HepG2 (cell line): ENCODE data around the gene IFNAR2. TPM values are rescaled to one million over a fixed set of nuclear protein-coding genes. Genes with fewer than 3 reads are reported as not detected.

Source experiments
- ARNTL ChIP-seq: sonication (generic); formaldehyde crosslinking; IDR thresholded peaks from 2 replicates; pipeline ENCODE4 v1.4.0; 2020; ENCODE audit warnings: mild to moderate bottlenecking, missing genetic modification reagents
- KDM1A ChIP-seq: IDR thresholded peaks from 2 replicates; pipeline ENCODE4 v1.6.1; 2016; ENCODE audit warnings: missing compliant biosample characterization
- MED8 ChIP-seq: sonication (generic); formaldehyde crosslinking; IDR thresholded peaks from 2 replicates; pipeline ENCODE4 v1.8.1; 2023; ENCODE audit warnings: mild to moderate bottlenecking, missing genetic modification reagents; ENCODE audit not compliant: insufficient replicate concordance
- POGZ ChIP-seq: sonication (generic); formaldehyde crosslinking; IDR thresholded peaks from 2 replicates; pipeline ENCODE4 v1.4.0; 2020; ENCODE audit warnings: mild to moderate bottlenecking, missing genetic modification reagents
- PREB ChIP-seq: sonication (generic); formaldehyde crosslinking; IDR thresholded peaks from 2 replicates; pipeline ENCODE4 v1.4.0; 2020; ENCODE audit warnings: missing genetic modification reagents
- RBFOX2 ChIP-seq: fragments of 200-400 bp; formaldehyde crosslinking; IDR thresholded peaks from 2 replicates; pipeline ENCODE4 v1.6.1; 2017; ENCODE audit warnings: low read depth, mild to moderate bottlenecking, low read length
- RXRA ChIP-seq: sonication (generic); formaldehyde crosslinking; IDR thresholded peaks from 2 replicates; pipeline ENCODE4 v1.5.1; 2020; ENCODE audit warnings: missing genetic modification reagents
- TARDBP ChIP-seq: sonication (generic); formaldehyde crosslinking; IDR thresholded peaks from 2 replicates; pipeline ENCODE4 v1.8.0; 2022; ENCODE audit warnings: mild to moderate bottlenecking, missing genetic modification reagents
- TP53 ChIP-seq: sonication (generic); formaldehyde crosslinking; conservative IDR thresholded peaks from 2 replicates; pipeline ENCODE4 v1.4.0; 2020; ENCODE audit warnings: missing genetic modification reagents
- TRAFD1 ChIP-seq: sonication (generic); formaldehyde crosslinking; IDR thresholded peaks from 2 replicates; pipeline ENCODE4 v1.5.1; 2020; ENCODE audit warnings: missing genetic modification reagents, mild to moderate bottlenecking, borderline replicate concordance
- YEATS4 ChIP-seq: sonication (generic); formaldehyde crosslinking; IDR thresholded peaks from 2 replicates; pipeline ENCODE4 v1.4.0; 2020; ENCODE audit warnings: missing genetic modification reagents, borderline replicate concordance
- ZMAT3 ChIP-seq: sonication (generic); formaldehyde crosslinking; conservative IDR thresholded peaks from 2 replicates; pipeline ENCODE4 v1.7.0; 2021; ENCODE audit warnings: missing genetic modification reagents
- ZNF282 ChIP-seq: fragments of 450-650 bp; IDR thresholded peaks from 2 replicates; pipeline ENCODE4 v1.6.1; 2018; ENCODE audit not compliant: partially characterized antibody
- ZNF607 ChIP-seq: sonication (generic); formaldehyde crosslinking; IDR thresholded peaks from 2 replicates; pipeline ENCODE4 v1.5.1; 2020; ENCODE audit warnings: missing genetic modification reagents, mild to moderate bottlenecking, borderline replicate concordance
- ZNF816 ChIP-seq: sonication (generic); formaldehyde crosslinking; IDR thresholded peaks from 2 replicates; pipeline ENCODE4 v1.8.0; 2022; ENCODE audit warnings: missing genetic modification reagents, mild to moderate bottlenecking, borderline replicate concordance
- polyA plus RNA-seq, 8 experiments: library from polyadenylated mRNA; depleted of rRNA in 3 of 8; stranded (reverse) in 7 of 8; unstranded in 1 of 8; fragments of >200 nt; fragmentation: Illumina TruSeq in 4 of 8; extraction: Trizol in 4 of 8; gene quantifications; 2 replicates each; pipeline versions ENCODE4 v1.2.1 to v1.2.3, GENCODE V29; 2011 to 2016; ENCODE audit warnings: low read depth in 4 of 8, missing spikeins in 1 of 8, mixed read lengths in 1 of 8; ENCODE audit not compliant: insufficient read depth in 1 of 8
- total RNA-seq, 5 experiments: library from RNA; depleted of rRNA; stranded (reverse); fragments of >200 nt; fragmentation: Illumina TruSeq; extraction: Trizol; gene quantifications; 2 replicates each; pipeline ENCODE4 v1.2.3, GENCODE V29; 2016; ENCODE audit warnings: low read depth in 1 of 5
- TF ChIP-seq, protein P1 (sequence below): IDR thresholded peaks from 2 replicates; pipeline ENCODE4 v1.6.1; 2016; ENCODE audit warnings: mild to moderate bottlenecking, missing biosample characterization, missing genetic modification reagents
- TF ChIP-seq, protein P2 (sequence below): sonication (generic); formaldehyde crosslinking; conservative IDR thresholded peaks from 2 replicates; pipeline ENCODE4 v1.4.0; 2020; ENCODE audit warnings: mild to moderate bottlenecking, missing genetic modification reagents, moderate library complexity

IFNAR2 gene
- total and polyA plus RNA-seq, 2 of the 13 experiments (the other 11 are each of a cell fraction or from before 2014, with no cell fraction given): 5.1 to 24.1 TPM

DNA sequence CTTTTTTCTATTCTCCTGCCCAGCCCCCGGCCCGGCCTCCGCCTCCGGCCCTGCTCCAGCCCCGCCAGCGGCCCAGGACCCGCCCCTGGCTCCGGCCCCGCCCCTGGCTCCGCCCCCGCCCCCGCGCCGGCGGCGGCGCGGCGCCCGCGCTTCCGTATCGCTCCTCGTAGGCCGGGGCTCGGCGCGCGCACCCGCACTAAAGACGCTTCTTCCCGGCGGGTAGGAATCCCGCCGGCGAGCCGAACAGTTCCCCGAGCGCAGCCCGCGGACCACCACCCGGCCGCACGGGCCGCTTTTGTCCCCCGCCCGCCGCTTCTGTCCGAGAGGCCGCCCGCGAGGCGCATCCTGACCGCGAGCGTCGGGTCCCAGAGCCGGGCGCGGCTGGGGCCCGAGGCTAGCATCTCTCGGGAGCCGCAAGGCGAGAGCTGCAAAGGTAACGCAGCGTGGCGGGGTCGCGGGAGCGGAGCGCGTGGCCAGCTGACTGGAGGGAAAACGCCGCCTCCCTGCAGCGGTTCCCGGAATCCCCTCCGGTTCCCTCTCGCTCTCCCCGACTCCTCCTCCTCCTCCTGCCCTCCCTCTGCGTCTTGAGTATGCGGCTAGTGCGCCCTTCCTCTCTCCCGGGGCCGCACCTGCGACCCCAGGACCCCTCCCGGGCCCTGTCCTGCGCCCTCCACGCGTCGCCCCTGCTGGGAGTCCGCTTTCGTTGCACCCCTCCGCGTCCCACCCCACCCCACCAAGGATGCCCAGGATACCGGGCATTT lies at the start of gene IFNAR2 (continued):
- TF ChIP-seq PREB (no peak), POGZ (CRISPR knock-in tag) (no peak; the same call in 1 of the 2 replicates), RXRA (CRISPR knock-in tag) (peak; percentile 4; the same call in 1 of the 2 replicates), ZMAT3 (CRISPR knock-in tag) (peak; percentile 72; the same call in 1 of the 2 replicates), ZNF607 (CRISPR knock-in tag) (peak; percentile 13; the same call in 1 of the 2 replicates), ARNTL (CRISPR knock-in tag) (no peak), MED8 (CRISPR knock-in tag) (no peak), RBFOX2 (peak; percentile 79), YEATS4 (peak; percentile 73), TRAFD1 (CRISPR knock-in tag) (no peak), ZNF816 (CRISPR knock-in tag) (no peak), ZNF282 (no peak), TARDBP (no peak), KDM1A (CRISPR knock-in tag) (no peak), TP53 (CRISPR knock-in tag) (no peak)
- TF ChIP-seq, protein P1, sequence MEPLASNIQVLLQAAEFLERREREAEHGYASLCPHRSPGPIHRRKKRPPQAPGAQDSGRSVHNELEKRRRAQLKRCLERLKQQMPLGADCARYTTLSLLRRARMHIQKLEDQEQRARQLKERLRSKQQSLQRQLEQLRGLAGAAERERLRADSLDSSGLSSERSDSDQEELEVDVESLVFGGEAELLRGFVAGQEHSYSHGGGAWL: peak; percentile 37; the same call in 1 of the 2 replicates
- TF ChIP-seq, protein P2, sequence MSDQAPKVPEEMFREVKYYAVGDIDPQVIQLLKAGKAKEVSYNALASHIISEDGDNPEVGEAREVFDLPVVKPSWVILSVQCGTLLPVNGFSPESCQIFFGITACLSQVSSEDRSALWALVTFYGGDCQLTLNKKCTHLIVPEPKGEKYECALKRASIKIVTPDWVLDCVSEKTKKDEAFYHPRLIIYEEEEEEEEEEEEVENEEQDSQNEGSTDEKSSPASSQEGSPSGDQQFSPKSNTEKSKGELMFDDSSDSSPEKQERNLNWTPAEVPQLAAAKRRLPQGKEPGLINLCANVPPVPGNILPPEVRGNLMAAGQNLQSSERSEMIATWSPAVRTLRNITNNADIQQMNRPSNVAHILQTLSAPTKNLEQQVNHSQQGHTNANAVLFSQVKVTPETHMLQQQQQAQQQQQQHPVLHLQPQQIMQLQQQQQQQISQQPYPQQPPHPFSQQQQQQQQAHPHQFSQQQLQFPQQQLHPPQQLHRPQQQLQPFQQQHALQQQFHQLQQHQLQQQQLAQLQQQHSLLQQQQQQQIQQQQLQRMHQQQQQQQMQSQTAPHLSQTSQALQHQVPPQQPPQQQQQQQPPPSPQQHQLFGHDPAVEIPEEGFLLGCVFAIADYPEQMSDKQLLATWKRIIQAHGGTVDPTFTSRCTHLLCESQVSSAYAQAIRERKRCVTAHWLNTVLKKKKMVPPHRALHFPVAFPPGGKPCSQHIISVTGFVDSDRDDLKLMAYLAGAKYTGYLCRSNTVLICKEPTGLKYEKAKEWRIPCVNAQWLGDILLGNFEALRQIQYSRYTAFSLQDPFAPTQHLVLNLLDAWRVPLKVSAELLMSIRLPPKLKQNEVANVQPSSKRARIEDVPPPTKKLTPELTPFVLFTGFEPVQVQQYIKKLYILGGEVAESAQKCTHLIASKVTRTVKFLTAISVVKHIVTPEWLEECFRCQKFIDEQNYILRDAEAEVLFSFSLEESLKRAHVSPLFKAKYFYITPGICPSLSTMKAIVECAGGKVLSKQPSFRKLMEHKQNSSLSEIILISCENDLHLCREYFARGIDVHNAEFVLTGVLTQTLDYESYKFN (CRISPR knock-in tag): peak; percentile 17; the same call in 1 of the 2 replicates
